ENCODE results near the gene MUL1. TPM values are rescaled to one million over a fixed set of nuclear protein-coding genes. Genes with fewer than 3 reads are reported as not detected.

MUL1 gene
- total RNA-seq, 1 donor from 2014 or later, result 26.8 TPM

DNA sequence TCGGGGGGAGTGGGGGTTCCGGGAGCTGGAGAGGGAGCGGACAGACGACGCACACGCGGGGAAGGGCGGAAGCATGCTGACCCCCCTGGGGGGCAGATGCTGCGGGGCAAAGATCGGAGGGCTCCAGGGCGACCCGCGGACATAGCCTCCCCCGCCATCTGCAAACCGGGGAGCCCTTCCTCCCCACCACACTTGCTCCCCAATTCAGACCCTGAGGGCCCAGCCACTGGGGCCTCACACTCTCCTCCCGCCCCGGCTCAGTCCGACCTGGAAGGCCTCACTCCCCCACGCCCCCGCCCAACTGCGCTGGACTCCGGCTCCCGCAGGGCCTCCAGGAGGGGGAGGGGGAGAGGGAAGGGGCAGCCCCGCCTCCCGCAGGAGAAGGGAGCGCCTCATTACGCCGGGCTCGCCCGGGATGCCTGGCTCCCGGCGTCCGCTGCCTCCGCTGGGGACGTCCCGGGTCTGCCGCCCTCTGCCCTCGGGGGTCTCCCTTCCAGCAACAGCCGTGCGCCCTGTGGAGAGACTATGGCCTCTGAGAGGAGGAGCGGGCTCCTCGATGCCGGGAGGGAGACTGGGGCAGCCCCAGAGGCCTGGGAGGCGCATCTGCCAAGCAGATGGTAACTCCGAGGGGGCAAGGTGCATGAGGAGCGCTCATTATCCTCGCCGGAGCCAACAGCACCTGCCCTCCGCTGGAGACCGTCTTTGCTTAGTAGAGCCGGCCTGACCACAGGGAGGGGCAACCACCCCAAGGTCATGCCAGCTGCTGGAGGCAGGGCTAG is 21.3 kb downstream of the MUL1 start:
- DNase-seq (ENCODE audit: low spot score), result no peak

DNA sequence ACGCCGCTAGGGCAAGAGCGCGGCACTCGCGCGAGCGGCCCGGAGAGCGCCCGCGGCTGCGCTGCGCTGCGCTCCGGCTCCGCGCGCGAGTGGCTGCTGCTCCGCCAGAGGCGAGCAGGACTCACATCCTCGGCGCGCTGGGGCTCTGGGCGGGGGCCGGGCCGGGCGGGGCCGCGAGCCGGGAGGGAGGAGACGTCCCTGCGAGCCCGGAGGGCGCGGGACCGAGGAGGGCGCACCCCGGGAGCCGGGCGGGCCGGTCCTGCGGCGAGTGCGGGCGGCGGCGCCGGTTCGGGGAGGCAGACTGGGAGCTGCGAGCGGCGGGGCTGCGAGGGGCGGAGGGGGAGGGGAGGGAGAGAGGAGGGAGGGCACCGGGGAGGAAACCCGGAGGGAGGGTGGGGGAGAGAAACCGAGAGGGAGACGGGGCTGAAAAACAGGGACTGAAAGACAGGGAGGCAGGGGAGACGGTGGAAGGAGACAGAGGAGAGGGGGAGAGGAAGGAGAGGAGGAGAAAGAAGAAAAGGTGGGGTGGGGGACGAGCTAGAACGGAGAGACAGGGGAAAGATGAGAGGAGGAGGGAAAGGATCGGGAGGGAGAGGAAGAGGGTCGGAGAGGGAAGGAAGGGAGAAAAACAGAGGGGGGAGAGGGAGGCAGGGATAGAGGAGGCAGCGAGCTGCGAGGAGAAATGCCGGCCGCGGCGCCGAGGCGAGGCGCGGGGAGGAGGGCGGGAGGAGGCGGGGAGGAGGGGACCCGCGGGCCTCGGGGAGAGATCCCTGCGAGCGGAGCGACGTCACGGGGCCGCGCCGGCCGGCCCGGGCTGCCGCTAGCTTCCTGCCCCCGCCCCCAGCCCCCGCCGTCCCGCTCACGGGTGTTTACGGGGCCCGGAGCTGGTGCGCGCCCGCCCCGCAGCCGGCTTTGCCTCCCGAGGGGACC is 22.2 kb downstream of the MUL1 start, which contains the start of gene CAMK2N1:
Gene CAMK2N1, minus strand, starts transcription at position 684 of the 930 bp plus-strand sequence. CDS start 831 bp downstream, outside the sequence.
- DNase-seq (ENCODE audit: low spot score), result peak; percentile 91

DNA sequence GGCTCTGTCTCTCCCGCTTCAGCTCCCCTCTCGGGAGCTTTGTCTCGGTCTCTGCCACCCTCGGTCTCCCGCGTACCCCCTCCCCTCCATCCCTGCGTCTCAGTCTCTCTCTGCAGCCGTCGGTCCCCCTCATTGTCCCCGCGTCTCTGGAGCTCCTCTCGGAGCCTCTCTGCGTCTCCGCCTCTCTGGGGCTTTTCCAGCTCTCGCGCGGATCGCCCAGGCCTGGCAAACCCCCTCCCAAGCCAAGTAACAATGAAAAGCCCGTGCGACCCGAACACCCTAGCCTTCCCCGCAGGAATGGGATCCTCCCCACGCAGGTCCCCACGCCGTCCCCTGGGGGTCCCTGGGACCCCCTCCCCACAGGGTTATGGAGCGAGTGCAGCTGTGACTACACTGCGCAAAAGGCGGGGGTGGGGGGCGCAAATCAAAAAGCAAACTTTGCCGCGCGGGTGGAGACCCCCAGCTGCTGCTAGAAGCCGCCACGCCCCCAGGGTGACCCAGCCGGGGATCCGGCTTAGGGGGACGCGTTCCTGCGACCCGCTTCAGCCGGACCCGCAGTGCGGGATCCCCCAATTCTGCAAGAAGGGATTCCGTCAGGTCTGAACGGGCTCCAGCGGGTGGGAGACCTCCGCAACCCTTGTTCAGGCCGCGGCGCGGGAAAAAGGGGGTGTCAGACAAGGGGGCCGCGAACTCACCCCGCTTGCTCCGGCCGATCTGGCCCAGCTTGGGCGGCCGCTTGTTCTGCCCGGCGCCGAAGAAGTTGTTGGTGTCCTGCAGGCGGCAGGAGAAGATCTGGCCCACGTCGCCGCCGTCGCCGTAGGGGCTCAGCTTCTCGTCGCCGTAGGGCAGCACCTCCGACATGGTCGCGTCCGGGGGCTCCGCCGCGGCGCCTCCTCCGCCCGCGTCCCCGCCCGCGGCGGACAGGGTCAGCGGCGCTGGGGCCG is 23.2 kb downstream of the MUL1 start:
- no peak for DNase-seq (ENCODE audit: low spot score)

DNA sequence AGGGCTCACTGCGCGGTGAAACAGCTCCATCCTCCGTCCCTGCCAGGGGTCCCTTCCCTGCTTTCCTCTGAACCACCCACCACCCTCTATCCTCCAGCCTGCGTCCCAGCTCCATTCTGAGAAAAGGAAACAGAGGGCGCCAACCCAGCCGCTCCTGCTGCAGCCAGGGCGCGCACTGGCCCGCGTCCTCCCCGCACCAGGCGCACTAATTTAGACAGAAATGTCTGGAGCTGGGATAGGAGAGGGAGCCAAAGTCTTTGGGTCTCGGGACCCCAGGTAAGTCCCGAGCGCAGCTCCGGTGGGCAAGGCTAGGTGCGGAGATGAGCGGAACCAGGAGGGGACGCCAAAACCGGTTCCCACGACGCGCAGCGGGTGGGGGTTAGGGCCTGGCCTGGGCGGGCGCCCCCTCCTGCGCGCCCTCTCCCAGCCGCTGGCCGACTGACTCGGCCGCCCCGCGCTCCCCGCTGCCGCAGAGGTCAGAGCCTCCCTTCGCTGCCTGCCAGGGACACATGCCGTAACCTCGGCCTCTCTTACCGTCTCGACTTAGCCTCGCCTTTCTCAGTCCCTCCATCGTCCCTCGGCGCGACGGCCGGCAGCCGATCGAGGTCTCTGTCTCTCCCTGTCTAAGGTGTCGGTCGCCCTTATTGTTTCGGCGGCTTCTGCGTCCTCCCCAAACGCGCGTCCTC is 24.0 kb downstream of the MUL1 start:
- DNase-seq (ENCODE audit: low spot score), result no peak

DNA sequence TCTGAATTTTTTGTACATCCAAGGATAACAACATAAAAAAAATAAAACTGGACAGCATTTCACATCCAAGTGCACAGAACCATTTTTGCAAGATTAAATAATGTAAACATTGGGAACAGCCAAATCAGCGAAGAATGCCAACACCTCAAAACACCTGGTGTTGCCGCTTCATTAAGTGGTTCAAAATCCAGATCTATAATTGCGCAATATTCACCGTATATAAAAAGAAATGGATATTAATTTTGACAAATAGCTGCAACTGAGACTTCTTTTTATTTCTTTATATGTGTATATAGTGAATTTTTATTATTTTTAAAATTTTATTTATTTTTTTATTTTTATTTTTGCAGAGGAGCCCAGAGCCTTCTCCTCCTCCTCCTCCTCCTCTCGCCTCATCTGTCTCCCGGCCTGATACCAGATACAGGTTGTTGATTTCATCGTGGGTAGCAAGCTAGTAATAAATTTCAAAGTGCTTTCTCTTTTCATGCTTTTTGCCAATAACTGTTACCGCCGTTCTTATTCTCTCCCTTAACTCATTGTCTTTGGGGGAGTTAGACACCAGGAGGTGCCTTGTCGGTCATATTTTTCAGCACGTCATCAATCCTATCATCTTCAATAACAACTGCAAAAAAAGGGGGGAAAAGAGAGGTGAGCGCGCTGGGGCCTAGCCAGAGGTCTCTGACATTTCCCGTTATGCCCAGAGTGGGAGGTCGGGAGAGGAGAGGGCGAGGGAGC is 24.7 kb downstream of the MUL1 start:
- DNase-seq (ENCODE audit: low spot score), result no peak

DNA sequence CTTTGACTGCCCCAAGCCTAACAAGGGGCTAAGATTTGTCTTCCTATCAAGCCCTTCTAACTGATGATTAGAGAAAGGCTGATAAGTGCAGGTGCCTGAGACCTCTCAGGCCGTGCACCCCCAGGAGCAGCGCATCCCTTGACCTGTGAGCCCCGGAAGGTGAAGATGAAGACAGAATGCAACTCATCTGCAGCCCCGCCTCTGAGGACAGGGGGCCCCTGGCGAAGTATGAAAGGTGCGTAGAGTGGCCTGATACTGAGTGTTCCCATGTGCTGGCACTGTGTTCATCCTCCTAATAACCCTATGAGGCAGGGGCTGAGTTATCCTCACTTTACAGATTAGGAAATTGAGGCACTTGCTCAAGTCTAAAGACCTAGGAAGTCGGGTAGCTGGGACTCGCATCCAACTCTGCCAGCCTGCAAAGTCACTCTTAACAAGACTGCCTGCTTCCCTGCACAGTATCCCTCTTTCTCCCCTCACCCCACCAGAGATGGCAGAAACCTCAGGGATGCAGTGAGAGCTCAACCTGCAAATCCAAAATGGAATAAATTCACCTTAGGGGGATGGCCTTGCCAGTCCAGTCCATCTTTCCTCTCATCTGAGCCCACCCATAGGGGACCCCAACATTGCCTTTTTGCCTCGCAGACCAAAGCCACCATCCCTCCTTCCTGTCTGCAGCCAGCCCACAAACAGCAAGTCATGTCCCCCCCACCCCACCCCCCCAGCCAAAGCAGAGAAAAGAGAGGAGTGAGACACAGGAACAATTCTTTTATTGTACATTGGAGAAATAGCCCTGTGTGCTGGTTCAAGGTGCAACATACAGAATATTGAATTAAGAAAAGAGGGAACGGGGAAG is 26.1 kb downstream of the MUL1 start:
- no peak for DNase-seq (ENCODE audit: low spot score)

DNA sequence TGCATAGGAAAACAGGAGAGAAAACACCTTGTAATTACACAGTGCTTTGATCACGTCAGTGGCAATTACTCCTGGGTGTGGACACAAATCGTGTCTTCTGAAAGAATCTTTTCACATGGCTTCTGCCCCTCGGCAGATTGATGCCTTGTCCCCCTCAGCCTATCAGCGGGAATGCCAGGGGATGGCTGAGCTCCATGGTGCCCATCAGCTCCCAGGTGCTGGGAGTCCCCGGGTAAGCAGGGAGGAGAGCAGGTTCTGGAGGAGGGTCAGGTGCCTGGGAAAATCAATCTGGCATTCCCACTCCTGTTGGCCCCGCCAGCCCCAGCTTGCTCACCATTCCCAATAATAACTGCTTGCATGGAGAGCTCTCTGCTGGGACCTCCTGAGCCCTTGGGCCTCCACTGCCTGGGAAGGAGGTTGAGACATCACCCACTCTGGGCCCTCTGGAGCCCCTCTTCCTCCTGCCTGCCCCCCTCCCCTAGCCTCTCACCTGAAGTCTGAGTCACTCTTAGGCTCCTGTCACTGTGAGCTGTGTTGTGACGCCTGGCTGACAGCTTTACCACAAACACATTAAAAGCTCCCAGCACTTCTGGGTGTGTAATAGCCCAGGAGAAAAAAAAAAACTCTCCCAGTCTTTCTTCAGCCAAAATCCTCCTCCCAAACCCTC is 26.9 kb downstream of the MUL1 start:
- DNase-seq (ENCODE audit: low spot score), result no peak

DNA sequence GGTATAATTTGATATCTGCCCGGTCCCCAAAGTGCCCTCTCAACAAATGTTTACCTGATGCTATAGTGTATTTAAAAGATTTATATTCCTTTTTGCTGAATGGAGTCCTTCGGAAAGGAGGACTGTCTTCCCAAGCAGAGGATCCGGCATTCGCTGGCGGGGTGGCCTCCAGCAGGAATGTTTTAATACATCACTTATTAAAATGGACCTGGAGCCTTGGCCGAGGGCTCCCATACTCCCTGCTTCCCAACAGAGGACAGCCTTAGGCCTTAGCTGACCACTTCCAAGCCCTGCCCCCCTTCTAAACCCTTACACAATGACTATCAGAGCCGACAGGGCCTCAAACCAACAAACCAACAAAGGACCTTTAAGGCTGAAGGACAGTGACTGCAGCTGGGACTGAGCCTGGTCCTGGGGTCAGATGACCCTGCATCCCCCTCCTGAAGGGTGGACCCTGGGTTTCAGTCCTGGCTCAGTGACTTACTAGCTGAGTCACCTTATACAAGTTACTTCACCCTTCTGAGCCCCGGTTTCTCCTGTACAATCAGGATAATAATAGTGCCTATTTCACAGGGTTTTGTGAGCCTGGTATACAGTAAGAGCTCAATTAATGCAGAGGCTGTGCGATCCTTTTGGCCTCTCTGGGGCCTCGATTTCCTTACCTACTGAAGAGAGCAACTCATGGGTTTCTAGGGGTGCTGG is 27.6 kb downstream of the MUL1 start:
- DNase-seq (ENCODE audit: low spot score), result no peak

DNA sequence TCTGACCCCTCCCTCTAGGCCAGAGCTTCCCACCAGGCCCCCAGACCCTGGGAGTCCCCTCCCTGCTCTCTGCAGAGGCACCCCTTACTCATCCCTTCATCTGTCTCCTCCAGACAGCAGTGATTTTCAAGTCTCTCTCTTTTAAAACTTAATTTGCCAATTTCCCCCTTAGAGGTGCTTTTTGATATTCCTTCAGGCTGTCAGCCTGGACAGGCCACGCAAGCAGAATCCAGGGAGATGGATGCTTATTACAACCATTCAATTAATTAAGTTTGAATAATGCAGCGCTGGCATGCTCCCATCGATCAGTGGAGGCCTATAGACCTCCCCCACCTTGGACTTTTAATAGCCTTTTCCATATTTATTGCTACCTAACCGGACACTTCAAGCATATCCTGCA is 28.1 kb downstream of the MUL1 start:
- DNase-seq (ENCODE audit: low spot score), result no peak

DNA sequence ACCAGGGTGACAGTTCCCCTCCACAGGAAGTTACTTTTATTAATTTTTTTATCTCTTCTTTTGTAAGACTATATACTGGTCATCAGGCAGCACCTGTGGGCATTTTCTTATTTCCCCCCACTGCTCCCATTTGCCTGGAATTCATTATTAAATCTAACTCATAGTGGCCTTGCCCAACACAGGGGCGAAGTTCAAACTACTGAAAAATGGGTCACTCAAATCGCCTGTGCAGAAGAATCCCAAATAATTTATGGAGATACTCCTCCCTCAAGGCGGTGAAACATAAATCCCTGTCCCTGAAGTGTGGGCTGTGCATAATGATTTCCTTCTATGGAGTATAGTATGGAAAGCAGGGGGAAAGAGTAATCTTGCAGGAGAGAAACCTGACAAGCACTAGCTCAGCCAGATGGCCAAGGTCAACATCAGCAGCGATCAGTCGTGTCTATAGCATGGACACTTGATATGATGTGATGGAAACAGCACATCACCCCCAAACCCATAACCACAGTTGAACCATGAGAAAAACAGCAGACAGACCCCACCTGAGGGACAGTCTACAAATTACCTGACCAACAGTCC is 29.8 kb downstream of the MUL1 start:
- DNase-seq (ENCODE audit: low spot score), result no peak

DNA sequence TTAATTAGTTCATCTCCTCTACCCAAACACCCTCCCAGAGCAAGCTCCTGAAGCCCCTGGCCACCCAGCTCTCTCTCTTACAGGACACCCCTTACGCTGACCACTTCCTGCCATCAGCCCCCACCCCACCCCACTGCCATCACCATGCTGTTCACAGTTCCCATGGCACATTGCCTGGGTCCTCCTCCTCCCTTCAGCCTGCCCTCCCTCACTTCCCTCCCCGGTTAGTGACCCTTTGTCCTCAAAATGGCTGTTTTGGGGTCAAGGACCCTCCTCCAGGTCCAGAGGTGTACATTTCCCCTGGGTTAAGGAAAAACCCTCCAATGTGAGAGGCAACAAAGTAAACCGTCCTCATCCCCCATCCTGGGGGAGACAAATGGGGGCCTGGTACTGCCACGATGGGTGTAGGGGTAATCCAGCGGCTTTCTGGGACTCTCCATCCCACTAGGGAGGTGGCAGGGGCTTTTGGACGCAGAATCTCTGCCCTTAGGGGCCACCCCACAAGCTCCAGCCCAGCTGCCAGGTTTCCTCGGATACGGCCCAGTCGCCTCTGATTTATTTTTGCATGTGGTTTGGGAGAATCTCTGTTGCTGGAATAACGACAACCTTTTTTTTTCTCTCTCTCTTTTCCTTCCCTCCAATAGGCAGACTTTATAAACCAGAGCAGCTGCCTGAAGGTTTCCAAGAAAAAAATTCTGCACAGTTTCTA is 30.4 kb downstream of the MUL1 start:
- DNase-seq (ENCODE audit: low spot score), result no peak

DNA sequence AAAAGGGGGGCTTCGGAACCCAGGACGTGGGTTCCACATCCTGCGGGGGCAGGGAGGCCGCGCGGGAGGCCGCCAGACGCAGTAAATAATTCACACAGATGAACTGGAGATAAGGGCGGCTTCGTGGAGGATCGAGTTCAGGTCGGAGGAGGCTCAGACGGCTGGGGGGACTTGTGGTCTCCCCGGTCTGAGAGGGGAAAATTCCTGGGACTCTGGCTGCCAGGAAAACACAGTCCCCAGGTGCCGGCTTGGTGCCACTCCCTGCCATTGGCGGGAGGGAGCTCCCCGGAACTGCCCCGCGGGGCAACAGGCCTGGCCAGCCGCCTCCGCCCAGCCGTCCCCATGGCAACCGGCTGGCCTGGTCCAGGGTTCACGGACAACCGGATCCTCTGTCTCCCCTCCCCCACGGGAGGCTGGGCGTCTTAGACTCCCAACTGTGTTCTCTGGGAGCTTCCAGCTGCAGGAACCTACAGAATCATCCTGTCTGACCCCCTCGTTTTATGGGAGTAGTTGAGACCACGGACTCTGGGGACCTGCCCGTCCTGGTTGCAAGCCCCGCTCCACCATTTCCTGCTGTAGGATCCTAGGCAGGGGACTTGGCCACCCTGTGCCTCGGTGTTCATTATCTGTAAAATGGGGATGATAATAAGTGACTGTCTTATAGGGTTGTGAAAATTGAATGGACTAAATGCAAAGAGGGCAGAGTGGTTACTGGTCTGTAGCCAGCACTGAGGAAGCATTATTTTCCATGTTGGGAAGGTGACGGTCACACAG is 31.5 kb downstream of the MUL1 start:
- no peak for DNase-seq (ENCODE audit: low spot score)

DNA sequence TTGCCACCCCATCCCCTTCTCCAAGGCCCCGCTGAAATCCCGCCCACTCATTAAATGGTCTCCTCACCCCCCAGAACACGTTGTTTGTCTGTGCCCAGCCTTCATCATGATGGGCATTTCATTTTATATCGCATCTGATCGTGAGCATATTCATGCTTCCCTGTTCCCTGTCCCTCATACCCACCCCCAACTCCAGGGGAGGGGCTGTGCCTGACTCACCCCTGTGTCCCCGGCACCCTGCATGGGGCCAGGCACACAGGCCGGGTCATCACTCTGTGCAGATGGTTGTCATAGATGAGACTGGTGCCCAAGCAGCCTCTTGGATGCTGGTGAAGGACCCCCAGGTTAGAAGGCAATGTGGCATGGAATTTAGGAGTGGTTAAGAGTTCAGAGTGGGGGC is 33.0 kb downstream of the MUL1 start:
- no peak for DNase-seq (ENCODE audit: low spot score)

DNA sequence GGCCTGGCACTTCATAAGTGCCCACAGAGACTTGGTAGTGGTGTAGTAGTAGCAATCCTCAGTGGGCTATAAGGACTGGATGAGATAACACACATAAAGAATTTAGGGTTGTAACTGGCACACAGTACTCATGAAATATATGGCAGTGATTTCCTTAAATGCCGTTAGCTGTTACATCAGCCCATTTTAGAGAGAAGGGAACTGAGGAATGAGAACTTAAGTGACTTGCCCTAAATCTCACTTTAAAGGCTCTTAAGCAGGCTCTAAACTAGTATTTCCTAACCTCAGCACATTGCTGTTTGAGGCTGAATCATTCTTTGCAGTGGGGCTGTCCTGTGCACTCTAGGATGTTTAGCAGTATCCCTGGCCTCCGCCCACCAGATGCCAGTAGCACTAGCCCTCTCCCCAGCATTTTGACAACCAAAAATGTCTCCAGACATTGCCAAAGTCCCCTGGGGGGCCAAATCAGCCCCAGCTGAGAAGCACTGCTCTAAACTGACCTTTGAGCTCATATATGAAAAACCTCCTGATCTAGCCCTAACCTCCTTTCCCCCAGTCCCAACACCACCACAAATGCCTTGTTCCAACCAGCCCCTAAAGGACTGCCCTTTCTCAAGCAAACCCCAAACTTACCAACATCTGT is 33.5 kb downstream of the MUL1 start:
- DNase-seq (ENCODE audit: low spot score), result no peak

DNA sequence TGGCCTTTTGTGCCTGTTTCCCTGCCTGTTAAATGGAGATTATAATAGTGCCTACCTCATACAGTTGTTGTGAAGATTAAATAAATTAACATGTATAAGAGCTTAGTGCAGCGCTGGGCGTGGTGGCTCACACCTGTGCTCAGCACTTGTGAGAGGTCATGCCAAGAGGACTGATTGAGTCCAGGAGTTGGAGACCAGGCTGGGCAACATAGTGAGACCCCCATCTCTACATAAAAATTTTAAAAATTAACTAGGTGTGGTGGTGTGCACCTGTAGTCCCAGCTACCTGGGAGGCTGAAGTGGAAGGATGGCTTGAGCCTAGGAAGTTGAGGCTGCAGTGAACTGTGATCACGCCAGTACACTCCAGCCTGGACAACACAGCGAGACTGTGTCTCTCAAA is 34.1 kb downstream of the MUL1 start:
- DNase-seq (ENCODE audit: low spot score), result no peak

Measured in mesenteric fat pad (tissue), 1 donor.